ENCODE results near the gene SPECC1L.
A peak's percentile ranks its signal among the peaks of the same experiment; 100 is the strongest.

SPECC1L gene

DNA sequence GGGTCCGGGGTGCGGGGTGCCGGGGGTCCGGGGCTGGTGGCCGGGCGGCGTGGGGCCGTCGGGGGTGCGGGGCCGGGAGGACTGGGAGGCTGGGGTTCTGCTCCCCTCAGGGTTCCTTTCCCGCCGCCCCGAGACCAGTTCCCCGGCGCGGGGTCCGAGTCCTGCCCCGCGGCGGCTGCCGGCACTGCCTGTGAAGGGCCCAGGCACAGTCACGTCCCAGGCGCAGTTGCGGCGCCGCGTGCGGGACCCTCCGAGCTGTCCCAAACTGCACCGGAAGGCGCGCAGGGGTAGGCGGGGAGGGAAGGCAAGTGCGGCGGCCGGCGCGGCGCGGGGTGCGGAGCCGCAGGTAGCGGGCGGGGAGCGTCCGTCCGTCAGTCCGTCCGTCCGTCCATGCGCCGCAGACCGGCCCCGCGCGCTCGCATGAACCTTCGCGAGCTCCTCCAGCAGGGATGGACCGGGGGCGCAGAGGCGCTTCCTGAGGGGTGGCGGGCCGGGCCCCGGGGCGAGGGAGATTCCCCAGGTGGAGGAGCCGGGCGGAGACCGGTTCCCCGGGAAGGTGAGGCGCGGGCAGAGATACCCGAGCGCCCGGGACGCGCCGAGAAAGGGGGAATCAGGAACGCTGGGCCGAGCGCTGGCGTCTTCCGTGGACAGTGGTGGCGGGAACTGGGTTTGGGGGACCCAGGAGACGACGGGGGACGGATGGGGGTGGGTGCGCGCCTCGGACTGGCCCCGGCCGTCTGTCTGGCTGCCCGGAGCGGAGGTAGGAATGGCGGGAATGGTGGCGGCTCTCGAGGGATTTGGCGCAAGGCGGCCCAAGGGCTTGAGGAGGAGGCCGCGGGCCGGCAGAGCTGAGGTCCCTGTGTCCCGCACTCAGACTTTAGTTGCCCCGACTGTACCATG is 153.6 kb downstream of the SPECC1L start:
- no peak for DNase-seq (ENCODE audit: extremely low read depth, low read depth)
- H3K4me3 ChIP-seq (replicated peaks; ENCODE audit: low read depth, low read length): peak overlapping the region; percentile 45
- TF ChIP-seq, protein P1, sequence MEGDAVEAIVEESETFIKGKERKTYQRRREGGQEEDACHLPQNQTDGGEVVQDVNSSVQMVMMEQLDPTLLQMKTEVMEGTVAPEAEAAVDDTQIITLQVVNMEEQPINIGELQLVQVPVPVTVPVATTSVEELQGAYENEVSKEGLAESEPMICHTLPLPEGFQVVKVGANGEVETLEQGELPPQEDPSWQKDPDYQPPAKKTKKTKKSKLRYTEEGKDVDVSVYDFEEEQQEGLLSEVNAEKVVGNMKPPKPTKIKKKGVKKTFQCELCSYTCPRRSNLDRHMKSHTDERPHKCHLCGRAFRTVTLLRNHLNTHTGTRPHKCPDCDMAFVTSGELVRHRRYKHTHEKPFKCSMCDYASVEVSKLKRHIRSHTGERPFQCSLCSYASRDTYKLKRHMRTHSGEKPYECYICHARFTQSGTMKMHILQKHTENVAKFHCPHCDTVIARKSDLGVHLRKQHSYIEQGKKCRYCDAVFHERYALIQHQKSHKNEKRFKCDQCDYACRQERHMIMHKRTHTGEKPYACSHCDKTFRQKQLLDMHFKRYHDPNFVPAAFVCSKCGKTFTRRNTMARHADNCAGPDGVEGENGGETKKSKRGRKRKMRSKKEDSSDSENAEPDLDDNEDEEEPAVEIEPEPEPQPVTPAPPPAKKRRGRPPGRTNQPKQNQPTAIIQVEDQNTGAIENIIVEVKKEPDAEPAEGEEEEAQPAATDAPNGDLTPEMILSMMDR (IDR thresholded peaks at IDR 0.05; ENCODE audit: low read depth, low read length, missing control alignments): no peak

DNA sequence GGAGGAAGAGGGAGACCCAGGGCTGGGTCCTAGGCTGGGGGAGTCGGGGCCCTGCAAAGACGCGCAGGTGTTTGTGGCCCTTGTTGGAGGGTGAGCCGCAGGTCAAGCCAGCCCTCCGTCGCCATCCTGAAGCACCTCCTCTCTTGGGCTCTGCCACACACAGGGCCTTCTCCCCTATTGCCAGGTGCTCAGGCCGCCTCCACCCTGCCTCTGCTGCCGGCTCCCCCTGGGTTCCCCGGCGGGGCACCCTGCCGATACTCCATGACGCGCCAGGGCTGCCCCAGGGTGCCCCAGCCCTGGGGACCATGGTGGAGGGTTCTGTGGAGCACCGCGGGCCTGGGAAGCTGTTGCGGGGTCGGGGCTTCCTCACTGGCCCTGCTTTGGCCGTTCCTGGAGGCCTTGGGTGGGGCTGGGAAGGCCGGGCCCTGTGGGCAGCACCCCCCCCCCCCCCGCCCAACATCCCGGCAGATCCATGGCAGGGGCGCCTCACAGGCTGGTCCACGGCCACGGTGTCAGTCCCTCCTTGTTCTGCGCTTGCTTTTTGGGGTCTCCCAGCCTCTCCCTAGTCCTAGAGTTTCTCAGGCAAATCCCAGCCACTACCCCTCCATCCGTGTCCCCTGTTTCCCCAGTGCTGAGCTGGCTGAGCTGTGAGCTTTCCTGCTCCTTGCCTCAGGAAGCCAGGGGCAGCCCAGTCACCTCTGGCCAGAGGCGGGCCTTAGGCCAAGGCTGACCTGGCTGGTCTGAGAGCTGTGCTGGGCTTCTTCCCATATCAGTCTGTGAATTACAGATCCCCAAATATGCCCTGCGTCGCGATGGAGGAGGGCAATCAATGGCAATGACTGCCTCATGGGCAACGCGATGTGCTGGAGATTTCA is 154.5 kb downstream of the SPECC1L start:
- DNase-seq (ENCODE audit: extremely low read depth, low read depth): no peak
- TF ChIP-seq, protein P1 (IDR thresholded peaks at IDR 0.05; ENCODE audit: low read depth, low read length, missing control alignments): no peak
- no peak overlapping the region for H3K4me3 ChIP-seq (replicated peaks; ENCODE audit: low read depth, low read length)

DNA sequence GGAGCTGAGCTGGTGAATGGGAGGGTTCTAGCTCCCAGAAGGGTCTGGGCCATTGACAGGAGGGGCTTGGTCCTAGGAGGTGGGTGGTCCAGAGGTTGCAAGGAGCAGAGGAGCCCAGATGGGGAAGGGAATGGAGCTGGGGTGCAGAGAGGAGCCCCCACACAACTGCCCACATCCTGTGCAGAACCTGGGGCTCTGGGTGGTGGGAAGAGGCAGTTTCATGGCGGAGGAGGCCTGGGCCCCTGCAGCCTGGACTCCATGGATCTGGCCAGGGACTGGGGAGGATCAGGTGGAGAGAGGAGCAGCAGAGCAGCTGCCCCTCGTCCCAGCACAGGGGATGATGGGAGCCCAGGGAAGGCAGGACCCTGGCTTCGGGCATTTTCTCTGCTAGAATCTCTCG is 155.8 kb downstream of the SPECC1L start:
- TF ChIP-seq, protein P1 (IDR thresholded peaks at IDR 0.05; ENCODE audit: low read depth, low read length, missing control alignments): no peak
- no peak overlapping the region for H3K4me3 ChIP-seq (replicated peaks; ENCODE audit: low read depth, low read length)
- no peak for DNase-seq (ENCODE audit: extremely low read depth, low read depth)

DNA sequence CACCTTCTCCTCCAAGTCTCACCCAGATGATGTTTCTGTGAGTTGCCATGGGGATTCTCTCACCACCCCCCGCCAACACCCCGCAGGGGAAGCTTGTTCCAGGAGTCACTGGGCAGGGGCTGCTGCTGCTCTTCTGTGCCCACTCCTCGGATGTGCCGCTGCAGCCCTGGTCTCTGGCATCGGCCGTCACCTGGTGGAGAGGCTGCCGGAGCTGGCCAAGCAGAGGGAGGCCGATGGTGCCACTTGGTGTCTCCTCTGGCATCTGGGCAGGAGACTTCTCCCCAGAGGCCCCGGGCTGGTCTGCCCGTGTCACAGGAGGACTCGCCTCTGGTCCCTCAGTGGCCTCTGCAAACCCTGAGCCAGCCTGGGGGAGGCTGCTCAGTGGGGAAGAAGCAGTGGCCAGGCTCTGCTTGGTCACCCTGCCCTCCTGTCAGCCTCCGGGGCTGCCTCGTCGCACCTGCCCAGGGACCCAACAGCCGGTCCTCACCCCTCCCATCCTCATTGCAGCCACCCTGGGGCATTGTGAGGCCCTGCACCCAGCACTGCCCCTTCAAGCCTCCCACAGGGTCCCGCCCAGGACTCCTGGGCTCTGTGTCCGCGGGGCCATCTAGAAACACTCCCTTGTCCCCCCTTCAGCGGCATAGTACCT is 156.3 kb downstream of the SPECC1L start:
- TF ChIP-seq, protein P1 (IDR thresholded peaks at IDR 0.05; ENCODE audit: low read depth, low read length, missing control alignments): no peak
- DNase-seq (ENCODE audit: extremely low read depth, low read depth): no peak
- H3K4me3 ChIP-seq (replicated peaks; ENCODE audit: low read depth, low read length): no peak overlapping the region

DNA sequence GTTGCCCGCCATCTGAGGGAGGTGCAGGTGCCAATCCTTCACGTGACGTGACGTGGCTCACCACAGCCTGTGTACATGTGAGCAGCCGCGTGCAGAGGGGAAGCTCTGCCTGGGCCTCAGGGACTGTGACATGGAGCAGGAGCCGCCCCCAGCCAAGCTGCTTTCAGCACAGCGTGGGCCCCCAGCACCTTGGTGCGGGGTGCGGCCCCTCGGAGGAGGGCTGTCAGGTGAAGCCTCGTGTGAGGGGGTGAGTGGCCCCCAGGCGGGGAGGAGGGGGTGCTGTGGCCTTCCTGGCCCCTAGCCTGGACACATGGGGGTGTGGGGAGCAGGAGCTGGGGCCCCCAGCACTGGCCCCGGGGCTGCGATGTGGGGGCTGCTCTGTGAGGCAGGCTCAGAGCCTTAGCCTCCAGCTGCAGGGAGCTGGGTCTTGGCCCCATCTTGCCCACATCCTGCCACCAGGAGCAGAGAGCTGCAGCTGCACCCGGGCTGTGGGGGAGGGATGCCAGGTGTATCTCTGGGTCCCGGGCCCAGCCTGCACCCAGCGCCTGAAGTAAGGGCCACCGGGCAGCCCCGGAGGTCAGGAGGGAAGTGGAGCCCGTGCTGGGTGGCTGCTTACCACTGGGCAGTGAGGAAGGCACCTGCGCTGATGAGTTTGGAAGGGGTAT is 157.0 kb downstream of the SPECC1L start, which contains the start of gene ADORA2A:
Gene ADORA2A (plus strand): TSS at position 100 of the 665 bp plus-strand sequence. CDS start 5,806 bp downstream, outside the sequence.
- H3K4me3 ChIP-seq (replicated peaks; ENCODE audit: low read depth, low read length): no peak within 1 kb of the TSS
- TF ChIP-seq, protein P1 (IDR thresholded peaks at IDR 0.05; ENCODE audit: low read depth, low read length, missing control alignments): no peak
- no peak for DNase-seq (ENCODE audit: extremely low read depth, low read depth)

All from HFF-Myc (cell line).